ENCODE results near the gene SPTBN1. TPM values are rescaled to one million over a fixed set of nuclear protein-coding genes. Genes with fewer than 3 reads are reported as not detected.

The SPTBN1 gene
- total RNA-seq, 1 experiment from 2014 or later, result 262 TPM

GRCh38 chr2:54535599-54536195, 79.6 kb downstream of the SPTBN1 start:
- no TSS peak for BruUV-seq (replicated peaks)
- CTCF ChIA-PET, result no interaction called here

GRCh38 chr2:54536720-54537119, 80.6 kb downstream of the SPTBN1 start:
- Histone ChIP-seq H3F3A (ENCODE audit: insufficient read depth, low read depth) (peaks cover 11% of the 10 kb centered on the region), H3K27ac (no peak overlapping the region), H3K4me3 (no peak overlapping the region), H4K20me1 (ENCODE audit: insufficient read depth) (no peaks in the 10 kb centered on the region), H3K79me2 (ENCODE audit: low read depth) (no peaks in the 10 kb centered on the region), H3K27me3 (ENCODE audit: insufficient read depth, low read depth) (no peaks in the 10 kb centered on the region), H3K36me3 (ENCODE audit: low read depth) (no peaks in the 10 kb centered on the region), H2AFZ (no peak overlapping the region), H3K4me2 (no peak overlapping the region), H3K9me3 (ENCODE audit: insufficient read depth, low read depth) (no peaks in the 10 kb centered on the region), H3K4me1 (replicated peaks; ENCODE audit: insufficient read depth) (peaks cover 28% of the 10 kb centered on the region), H3K9me2 (ENCODE audit: insufficient read depth) (no peaks in the 10 kb centered on the region)
- no TSS peak for BruUV-seq (replicated peaks)
- intact Hi-C loops (cut with micrococcal nuclease; ENCODE audit: unreplicated experiment), result no loop called here
- ChIA-PET CTCF (no interaction called here), POLR2A (ENCODE audit: unreplicated experiment) (no interaction called here)
- TF ChIP-seq EZH2 (IDR thresholded peaks at IDR 0.05; ENCODE audit: low read depth), result no peak
- no peak for TF ChIP-seq CTCF (conservative IDR thresholded peaks at IDR 0.05)
- DNase-seq, result no peak

More at GRCh38 chr2:54535599-54536195, 79.6 kb downstream of the SPTBN1 start:
- peaks cover 38% of the 10 kb centered on the region for H3K4me1 ChIP-seq (replicated peaks; ENCODE audit: insufficient read depth)
- H3K27ac ChIP-seq, result no peak overlapping the region
- H3K36me3 ChIP-seq (ENCODE audit: low read depth), result no peaks in the 10 kb centered on the region
- H2AFZ ChIP-seq, result no peak overlapping the region
- no peak overlapping the region for H3K4me2 ChIP-seq
- no peaks in the 10 kb centered on the region for H4K20me1 ChIP-seq (ENCODE audit: insufficient read depth)
- H3K79me2 ChIP-seq (ENCODE audit: low read depth), result no peaks in the 10 kb centered on the region
- H3K27me3 ChIP-seq (ENCODE audit: insufficient read depth, low read depth), result no peaks in the 10 kb centered on the region
- intact Hi-C loops (cut with micrococcal nuclease; ENCODE audit: unreplicated experiment), result no loop called here
- no peaks in the 10 kb centered on the region for H3K9me3 ChIP-seq (ENCODE audit: insufficient read depth, low read depth)
- POLR2A ChIA-PET (ENCODE audit: unreplicated experiment), result no interaction called here
- no peak for DNase-seq
- H3F3A ChIP-seq (ENCODE audit: insufficient read depth, low read depth), result peaks cover 21% of the 10 kb centered on the region
- no peaks in the 10 kb centered on the region for H3K9me2 ChIP-seq (ENCODE audit: insufficient read depth)
- no peak overlapping the region for H3K4me3 ChIP-seq
- no peak for TF ChIP-seq CTCF (conservative IDR thresholded peaks at IDR 0.05)
- TF ChIP-seq EZH2 (IDR thresholded peaks at IDR 0.05; ENCODE audit: low read depth), result no peak

GRCh38 chr2:54538537-54538936, 82.4 kb downstream of the SPTBN1 start:
- Histone ChIP-seq H2AFZ (no peak overlapping the region), H3K9me2 (ENCODE audit: insufficient read depth) (no peaks in the 10 kb centered on the region), H4K20me1 (ENCODE audit: insufficient read depth) (no peaks in the 10 kb centered on the region), H3F3A (ENCODE audit: insufficient read depth, low read depth) (no peaks in the 10 kb centered on the region), H3K27me3 (ENCODE audit: insufficient read depth, low read depth) (no peaks in the 10 kb centered on the region), H3K36me3 (ENCODE audit: low read depth) (no peaks in the 10 kb centered on the region), H3K4me1 (replicated peaks; ENCODE audit: insufficient read depth) (peaks cover 10% of the 10 kb centered on the region), H3K4me3 (no peak overlapping the region), H3K9me3 (ENCODE audit: insufficient read depth, low read depth) (no peaks in the 10 kb centered on the region), H3K27ac (no peak overlapping the region), H3K4me2 (no peak overlapping the region), H3K79me2 (ENCODE audit: low read depth) (no peaks in the 10 kb centered on the region)
- ChIA-PET CTCF (no interaction called here), POLR2A (ENCODE audit: unreplicated experiment) (no interaction called here)
- intact Hi-C loops (cut with micrococcal nuclease; ENCODE audit: unreplicated experiment), result no loop called here
- BruUV-seq (replicated peaks), result no TSS peak
- no peak for TF ChIP-seq CTCF (conservative IDR thresholded peaks at IDR 0.05)
- TF ChIP-seq EZH2 (IDR thresholded peaks at IDR 0.05; ENCODE audit: low read depth), result no peak
- DNase-seq, result no peak

Data from PC-9 (cell line).